ENCODE measurements around the gene RNF150.

RNF150 gene

GRCh38 chr4:141131723-141132071 lies 1.6 kb downstream of the RNF150 start:
- no peak for DNase-seq (ENCODE audit: low read depth)

- no peak for DNase-seq (ENCODE audit: low read depth)
Observed at GRCh38 chr4:141130947-141131605, 2.2 kb downstream of the RNF150 start.

GRCh38 chr4:141127884-141128283 lies 5.4 kb downstream of the RNF150 start:
- DNase-seq (ENCODE audit: low read depth): no peak

- DNase-seq (ENCODE audit: low read depth): no peak
Observed at GRCh38 chr4:141126769-141127168, 6.5 kb downstream of the RNF150 start.

- no peak for DNase-seq (ENCODE audit: low read depth)
Observed at GRCh38 chr4:141124224-141124623, 9.0 kb downstream of the RNF150 start.

- no peak for DNase-seq (ENCODE audit: low read depth)
Observed at GRCh38 chr4:141121768-141122454, 11.4 kb downstream of the RNF150 start.

- no peak for DNase-seq (ENCODE audit: low read depth)
Observed at GRCh38 chr4:141121101-141121500, 12.2 kb downstream of the RNF150 start.

GRCh38 chr4:141120036-141120593 lies 13.2 kb downstream of the RNF150 start:
- DNase-seq (ENCODE audit: low read depth): no peak

GRCh38 chr4:141119071-141119470 lies 14.2 kb downstream of the RNF150 start:
- no peak for DNase-seq (ENCODE audit: low read depth)

GRCh38 chr4:141118381-141118780 lies 14.9 kb downstream of the RNF150 start:
- DNase-seq (ENCODE audit: low read depth): no peak

GRCh38 chr4:141117935-141118334 lies 15.3 kb downstream of the RNF150 start:
- no peak for DNase-seq (ENCODE audit: low read depth)

- no peak for DNase-seq (ENCODE audit: low read depth)
Observed at GRCh38 chr4:141109983-141110382, 23.3 kb downstream of the RNF150 start.

- no peak for DNase-seq (ENCODE audit: low read depth)
Observed at GRCh38 chr4:141107927-141108326, 25.3 kb downstream of the RNF150 start.

GRCh38 chr4:141102367-141102766 lies 30.9 kb downstream of the RNF150 start:
- no peak for DNase-seq (ENCODE audit: low read depth)

GRCh38 chr4:141101511-141101910 lies 31.8 kb downstream of the RNF150 start:
- DNase-seq (ENCODE audit: low read depth): no peak

- DNase-seq (ENCODE audit: low read depth): no peak
Observed at GRCh38 chr4:141099326-141099725, 33.9 kb downstream of the RNF150 start.

- no peak for DNase-seq (ENCODE audit: low read depth)
Observed at GRCh38 chr4:141098163-141098562, 35.1 kb downstream of the RNF150 start.

- no peak for DNase-seq (ENCODE audit: low read depth)
Observed at GRCh38 chr4:141090473-141090872, 42.8 kb downstream of the RNF150 start.

- DNase-seq (ENCODE audit: low read depth): no peak
Observed at GRCh38 chr4:141081921-141082395, 51.3 kb downstream of the RNF150 start.

GRCh38 chr4:141080668-141081067 lies 52.6 kb downstream of the RNF150 start:
- no peak for DNase-seq (ENCODE audit: low read depth)

- no peak for DNase-seq (ENCODE audit: low read depth)
Observed at GRCh38 chr4:141079393-141079930, 53.8 kb downstream of the RNF150 start.

GRCh38 chr4:141078871-141079270 lies 54.4 kb downstream of the RNF150 start:
- no peak for DNase-seq (ENCODE audit: low read depth)

GRCh38 chr4:141077611-141078225 lies 55.6 kb downstream of the RNF150 start:
- no peak for DNase-seq (ENCODE audit: low read depth)

Measured in T-helper 22 cell (primary cell).